ENCODE measurements around the gene TCF4.

Gene TCF4

DNA sequence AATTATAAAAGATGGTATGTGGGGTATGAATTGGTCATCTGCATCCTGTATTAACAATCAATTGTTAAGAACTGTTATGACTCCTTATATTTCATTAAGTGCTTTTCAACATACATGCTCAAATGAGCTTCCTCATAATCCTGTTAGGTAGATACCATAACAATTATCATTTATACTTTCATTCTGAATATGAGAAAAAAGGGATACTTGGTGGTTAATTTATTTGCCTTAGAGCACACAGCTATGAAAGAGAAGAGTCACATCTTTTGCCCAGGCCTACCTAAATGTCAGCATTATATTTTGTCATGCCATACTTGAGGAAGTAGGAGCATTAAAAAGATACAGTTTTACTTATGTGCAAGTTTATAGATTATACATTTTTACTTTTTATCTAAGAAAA is 169.6 kb downstream of the TCF4 start:
- DNase-seq (ENCODE audit: low read depth in 2 of 2, low spot score in 1 of 2), result no peak

DNA sequence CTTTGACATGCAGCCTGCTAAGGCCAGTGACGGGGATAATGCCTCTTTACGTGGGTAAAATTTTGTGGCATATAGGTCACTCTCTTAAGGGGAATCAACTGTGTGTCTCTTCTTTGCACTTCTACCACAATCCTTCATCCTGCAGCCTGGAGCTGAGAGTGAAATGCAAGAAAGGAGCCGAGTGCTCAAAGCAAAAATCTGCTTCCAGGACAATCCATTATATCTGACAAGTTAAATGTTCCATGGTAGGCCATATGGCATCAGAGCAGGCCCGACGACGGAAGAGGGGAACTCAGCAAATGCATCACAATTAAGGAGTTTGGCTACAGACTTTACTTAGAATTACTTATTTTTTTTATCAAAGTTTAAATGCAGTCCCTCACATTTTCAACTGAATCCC is 171.2 kb downstream of the TCF4 start:
- no peak for DNase-seq (ENCODE audit: low read depth in 2 of 2, low spot score in 1 of 2)

DNA sequence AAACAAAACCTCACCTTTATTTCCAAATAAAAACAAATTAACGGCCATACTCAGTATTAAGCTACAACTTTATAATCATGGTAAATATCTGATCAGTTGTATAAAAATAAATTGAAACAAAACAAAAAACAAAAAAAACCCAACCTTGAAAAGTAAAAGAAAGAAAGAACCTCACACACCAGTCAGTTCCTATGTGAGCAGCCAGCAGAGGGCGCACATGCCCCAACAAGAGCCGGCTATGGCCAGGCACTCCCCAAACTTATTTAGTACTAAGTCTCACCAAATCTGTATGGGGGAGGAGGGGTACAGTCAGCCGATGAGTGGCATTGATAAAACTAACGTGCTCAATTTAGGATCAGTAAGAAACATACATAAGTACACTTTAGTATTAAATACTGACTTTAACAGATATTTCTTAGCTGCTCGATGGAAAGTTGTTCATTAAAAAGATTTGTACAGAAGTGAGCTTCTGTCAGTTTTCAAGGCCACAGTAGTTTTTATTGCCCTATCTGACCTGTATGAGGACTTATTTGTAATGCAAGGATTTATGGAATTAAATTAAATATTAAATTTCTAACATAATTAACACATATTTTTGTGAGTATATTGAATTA is 172.6 kb downstream of the TCF4 start:
- DNase-seq (ENCODE audit: low read depth in 2 of 2, low spot score in 1 of 2), result peak; percentile 25 to 50

DNA sequence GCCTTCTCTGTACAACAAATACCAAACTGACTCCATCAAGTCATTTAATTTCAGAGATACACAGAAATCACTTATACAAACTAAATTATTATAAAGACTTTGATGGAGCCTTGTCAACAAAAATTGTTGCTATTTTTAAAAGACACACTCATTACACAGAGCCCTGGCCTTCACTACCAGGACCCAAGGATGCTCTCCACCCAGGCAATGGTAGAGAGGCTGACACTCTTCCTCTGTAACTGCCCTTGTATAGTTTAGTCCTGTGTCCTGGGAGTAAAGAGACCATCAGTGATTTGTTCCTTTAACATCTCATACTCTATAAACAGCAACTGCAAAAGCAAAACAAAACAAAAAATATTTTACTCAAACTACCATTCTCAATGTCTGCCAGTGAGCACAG is 173.5 kb downstream of the TCF4 start:
- no peak for DNase-seq (ENCODE audit: low read depth in 2 of 2, low spot score in 1 of 2)

DNA sequence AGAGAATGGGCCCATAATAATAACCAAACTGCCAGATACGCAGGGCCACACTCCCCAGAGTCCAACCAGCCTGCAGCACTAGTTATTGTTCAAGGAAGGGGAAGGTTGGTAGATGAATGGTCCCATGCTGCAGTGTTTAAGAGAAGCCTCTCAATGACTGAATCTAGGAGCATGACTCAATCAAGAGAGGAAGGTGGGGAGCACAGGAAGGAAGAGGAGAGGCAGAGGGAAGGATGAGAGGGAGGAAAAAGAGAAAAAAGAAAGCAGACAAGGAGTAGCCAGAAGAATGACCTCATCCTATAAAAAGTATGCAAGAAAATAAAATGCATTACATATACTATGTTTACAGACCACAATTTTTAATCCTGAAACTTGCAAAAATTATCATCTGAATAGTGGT is 174.5 kb downstream of the TCF4 start:
- DNase-seq (ENCODE audit: low read depth in 2 of 2, low spot score in 1 of 2), result no peak

DNA sequence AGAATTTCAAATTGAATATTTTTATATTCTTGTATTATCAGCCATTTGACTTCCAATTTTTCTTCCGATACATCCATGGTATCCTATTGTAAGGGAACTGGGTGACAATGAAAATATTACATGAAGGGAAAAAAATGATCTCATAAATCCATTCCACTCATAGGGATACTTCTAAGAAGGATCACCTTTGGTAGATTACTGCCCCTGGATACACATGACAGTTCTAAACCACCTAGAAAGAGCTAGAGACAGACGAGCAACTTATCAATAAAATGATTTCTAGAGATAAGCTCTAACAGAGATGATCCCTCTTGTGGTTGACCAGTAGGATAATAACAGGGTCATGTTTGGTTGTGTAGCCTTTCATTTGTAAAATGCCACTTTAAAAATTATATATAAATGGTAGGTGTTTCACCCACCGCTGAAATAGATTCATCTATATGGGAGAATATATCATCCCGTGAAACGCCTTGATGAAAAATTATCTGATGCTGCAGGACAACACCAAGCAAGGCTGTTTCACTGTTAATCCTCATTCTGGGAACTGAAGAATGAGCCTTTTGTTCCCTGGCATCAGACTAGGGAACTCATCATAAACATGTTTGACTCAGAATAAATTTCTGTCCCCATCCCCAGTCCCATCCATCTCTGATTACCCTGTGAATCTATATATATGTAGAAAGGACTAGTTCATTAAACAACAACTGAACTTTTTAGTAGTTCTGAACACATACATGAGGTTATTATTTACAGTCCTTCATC is 180.0 kb downstream of the TCF4 start:
- DNase-seq (ENCODE audit: low read depth in 2 of 2, low spot score in 1 of 2), result no peak

DNA sequence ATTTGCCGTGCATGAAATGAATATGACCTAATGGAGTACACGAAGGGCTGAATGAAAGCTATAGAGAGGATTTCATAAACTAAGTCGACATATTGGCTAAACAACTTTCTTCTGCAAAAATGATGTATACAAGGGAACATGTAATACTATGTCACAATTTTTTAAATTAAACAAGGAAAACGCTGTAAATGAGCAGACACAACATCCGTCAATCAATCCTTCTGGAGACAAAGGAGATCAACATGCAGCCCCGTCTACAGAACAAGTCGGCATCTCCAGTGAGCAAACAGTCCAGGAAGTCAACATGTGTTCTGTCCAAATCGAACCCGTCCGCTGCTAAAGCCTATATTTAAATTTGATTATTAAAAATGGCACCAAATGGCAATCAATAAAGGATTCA is 180.8 kb downstream of the TCF4 start:
- no peak for DNase-seq (ENCODE audit: low read depth in 2 of 2, low spot score in 1 of 2)

DNA sequence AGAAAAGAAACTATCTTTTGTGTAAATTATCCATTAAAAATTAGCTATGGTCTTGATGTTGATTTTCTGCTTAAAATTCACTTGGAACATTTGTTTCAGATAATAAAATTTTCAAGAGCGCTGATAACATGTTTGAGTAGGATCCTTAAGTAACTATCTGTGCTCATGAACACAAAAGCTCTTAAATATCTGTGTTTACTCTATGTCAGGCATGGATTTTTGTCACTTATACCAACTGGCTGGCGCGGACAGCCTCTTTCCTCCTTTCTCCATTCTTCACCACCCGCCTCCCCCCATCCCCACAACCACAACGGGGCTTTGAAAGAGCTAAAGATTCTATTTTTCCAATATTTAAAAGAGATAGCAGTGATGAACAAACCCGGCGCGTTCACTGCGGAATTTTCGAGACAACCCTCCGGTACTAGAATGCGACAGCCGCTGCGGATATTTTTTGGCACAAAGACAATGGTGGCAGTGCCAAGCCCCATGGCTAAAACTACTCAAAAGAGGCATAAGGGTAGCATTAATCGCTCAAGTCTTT is 181.5 kb downstream of the TCF4 start:
- no peak for DNase-seq (ENCODE audit: low read depth in 2 of 2, low spot score in 1 of 2)

DNA sequence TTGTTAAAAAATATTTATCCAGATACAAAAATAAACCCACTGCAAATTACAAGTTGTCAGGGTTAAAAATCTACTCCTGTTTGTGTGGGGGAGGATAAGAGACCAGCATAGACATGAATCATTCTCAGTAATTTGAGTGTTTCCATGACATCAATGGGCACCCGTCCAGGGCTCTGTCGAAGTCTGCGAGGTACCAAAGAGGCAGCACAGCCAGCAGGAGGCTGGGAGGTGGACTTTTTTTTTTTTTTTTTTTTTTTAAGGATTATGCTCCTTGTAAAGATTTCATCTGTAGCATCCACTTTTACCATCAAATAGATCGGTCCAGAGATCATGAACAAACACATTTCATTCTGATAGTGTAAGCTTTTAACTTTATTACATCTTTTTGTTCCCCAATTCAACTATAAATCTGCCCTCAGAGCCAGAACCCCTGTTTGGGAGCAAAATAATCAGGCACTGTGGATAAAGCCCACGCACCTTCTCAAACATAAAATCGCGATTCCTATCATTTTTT is 182.0 kb downstream of the TCF4 start:
- no peak for DNase-seq (ENCODE audit: low read depth in 2 of 2, low spot score in 1 of 2)

DNA sequence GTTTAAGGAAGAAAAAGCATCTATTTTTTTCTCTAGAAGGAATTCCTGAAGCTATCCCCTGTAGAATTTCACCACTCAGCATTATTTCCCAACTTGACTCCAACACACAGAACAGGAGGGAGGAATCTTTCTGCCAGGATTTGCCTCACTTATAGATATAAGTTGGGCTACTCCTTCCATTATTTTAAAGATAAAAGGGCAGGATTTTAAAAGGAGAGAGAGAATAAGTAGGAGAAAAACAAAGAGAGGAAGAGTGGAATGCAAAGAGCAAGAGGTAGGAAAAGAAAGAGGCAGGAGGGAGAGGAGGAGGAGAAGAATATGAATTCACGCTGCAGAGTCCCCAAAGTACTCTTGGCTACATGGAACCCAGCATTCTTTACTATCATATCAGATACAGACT is 182.5 kb downstream of the TCF4 start:
- no peak for DNase-seq (ENCODE audit: low read depth in 2 of 2, low spot score in 1 of 2)

DNA sequence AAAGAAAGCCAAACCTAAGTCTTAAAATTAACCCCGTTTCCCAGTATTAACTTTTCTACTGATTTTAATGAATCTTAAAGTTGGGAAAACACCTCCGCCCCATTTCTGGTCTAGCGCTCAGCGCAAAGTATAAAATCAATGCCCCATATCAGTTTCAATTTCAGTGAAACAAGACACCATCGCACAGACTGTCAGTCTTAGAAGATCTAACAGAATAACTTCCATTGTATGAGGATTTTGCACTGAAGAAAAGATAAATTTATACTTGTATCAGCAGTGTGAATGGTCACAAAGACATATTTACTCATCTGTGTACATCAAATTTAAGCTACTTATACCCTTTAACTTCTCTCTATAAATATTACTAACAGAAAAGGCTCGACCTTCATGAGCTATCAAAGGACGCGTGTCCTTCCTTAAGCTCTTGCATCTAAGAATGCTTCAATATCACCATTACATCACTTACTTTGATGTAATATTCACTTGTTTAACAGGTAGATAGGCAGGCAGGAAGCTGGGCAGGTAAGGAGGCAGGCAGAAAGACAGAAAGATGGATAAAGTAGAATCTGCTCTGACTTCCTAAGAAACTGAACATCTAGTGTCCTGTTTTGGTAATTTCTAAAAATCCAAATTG is 183.0 kb downstream of the TCF4 start:
- DNase-seq (ENCODE audit: low read depth in 2 of 2, low spot score in 1 of 2), result no peak

DNA sequence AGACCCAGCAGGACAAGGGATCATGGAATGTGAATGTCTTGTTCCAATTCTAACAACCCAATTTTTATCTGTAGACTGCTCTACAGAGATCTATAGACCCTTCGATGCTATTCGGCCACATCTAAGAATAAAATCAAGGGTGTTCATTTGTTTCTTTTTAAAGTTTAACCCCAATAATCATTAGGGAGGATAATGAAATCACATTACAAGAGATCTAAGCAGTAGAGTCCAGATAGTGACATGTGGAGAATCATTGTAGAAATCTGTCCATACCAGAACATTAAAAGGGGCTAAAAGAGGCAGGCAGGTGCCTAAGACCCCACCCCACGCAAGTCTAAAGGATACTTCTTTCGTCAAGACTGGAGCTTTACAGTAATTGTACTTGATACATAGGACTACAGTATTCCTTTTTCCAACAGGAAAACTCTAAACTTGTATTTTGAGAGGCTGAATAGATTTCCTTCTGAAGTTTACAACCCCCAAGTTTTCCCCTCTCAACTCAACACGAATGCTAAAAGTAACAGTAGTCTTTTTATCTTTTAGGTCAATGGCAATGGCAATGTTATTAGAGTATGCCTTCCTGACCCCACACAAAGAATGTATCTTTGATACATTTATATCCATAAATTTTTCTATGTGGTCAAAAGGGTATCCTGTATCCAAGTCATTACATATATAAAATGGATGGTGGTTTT is 183.7 kb downstream of the TCF4 start:
- no peak for DNase-seq (ENCODE audit: low read depth in 2 of 2, low spot score in 1 of 2)

DNA sequence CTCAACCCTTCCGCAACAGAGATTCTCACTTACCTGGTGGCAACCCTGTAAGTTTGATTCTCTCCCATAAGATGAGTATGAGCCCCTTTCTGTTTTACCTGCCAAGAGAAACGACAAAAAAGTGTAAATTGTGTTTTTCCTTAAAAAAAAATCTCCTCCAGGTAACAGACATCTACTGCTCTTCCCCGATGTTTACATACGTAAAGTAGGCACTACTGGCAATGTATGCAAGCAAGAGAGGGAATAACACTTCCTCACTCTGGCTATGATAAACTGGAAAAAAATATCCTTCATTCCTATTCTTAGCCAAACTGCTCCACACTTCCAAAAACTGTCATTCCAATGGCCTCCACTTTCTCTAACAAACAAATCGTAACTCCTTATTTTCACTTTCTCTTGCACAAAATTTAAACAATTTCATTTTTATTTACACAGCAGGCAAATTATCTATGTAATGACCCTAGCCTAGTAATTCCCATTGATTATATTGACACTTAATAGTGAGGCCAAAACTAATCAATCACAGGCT is 184.5 kb downstream of the TCF4 start:
- no peak for DNase-seq (ENCODE audit: low read depth in 2 of 2, low spot score in 1 of 2)

DNA sequence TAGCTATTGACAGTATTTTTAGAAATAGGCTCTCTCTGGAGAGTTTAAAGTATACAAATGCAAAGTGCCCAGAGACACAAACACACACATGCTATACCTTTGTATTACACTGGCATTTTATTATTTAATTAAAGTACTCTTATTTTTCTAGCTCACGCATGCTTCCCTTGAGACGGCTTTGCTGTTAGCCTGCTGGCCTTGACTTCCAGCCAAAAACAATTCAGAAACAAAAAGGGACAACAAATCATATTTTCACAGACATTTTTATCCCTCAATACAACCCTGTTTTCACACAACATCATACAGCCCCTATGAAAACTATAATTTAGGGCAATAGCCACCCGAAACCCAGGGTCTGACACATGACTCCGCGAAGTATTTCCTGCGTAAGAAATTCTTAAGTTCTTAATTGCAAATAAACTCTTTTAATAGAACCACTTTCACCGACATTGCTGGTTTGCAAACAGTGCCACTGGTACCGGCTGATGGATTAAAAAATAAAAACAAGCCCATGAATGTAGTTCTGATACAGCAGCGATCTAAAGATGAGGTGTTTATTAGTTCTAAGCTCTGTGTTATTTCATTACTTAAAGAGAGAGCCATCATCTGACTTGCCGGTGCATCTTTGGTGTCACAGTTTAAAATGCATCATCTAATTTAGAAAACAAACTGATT is 185.1 kb downstream of the TCF4 start:
- DNase-seq (ENCODE audit: low read depth in 2 of 2, low spot score in 1 of 2), result no peak

DNA sequence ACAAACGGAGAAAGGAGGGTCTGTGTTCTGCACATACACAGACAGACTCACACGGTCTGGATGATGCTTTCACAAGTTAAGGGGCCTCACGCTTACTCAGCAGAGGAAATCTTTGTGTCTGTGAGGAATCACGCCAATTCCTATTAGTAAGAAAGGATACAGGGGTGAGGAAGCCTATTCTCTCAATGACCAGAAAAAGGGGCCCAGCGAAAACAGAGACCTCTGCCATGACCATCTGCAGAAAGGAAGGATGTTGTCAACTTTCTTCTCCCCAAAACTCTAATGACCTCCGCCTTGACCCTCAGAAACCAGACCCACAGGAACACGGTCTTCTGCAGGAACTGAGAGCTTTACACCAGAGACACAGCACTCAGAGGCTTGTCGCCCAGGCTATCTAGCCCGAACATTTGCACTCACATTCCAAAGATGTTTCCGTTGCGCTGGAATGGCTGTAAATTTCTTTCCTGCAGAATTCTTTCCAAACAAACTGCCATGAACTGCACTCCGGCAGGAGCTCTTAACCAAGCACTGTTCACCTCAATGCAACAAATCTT is 186.3 kb downstream of the TCF4 start:
- no peak for DNase-seq (ENCODE audit: low read depth in 2 of 2, low spot score in 1 of 2)

DNA sequence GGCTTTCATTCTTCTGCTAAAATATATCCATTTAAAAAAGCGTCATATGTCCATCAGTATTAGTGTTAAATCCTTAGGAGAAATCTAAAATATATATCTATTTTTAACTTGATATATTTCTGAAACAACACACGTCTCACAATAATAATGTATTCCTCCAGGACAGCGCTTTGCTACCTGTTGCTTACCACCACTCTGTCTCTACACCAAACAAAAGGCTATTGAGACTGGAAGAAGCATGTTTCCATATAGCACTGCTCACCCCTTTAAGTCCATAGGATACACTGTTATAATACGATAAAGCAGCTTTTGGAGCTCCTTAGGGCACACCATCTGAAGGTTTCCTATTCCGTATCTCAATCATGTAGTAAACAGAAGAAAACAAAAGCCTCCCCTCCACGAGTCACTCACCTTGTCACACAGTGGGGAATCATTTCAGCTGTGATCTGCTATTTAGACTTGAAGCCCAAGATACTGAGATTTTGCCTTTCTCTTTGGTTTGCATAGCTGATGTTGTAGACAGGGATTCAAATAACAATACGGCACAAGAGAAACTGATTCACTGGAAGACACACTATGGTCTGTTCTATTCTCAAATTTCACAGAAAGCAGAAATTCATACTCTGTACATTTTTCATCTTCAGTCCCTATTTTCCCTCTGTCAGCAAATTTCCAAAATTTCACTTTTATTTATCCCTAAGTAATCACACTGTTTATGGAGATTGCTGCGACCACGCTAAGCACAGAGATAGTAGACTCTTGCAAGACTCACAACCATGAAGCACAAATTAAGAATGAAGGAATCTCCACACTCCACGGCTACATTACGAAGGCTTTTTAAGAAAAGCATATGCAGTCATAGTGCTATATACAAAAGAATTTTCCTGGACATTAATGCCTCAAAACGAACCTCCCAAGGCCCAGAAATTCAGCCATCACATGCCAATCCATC is 187.1 kb downstream of the TCF4 start:
- DNase-seq (ENCODE audit: low read depth in 2 of 2, low spot score in 1 of 2), result no peak

DNA sequence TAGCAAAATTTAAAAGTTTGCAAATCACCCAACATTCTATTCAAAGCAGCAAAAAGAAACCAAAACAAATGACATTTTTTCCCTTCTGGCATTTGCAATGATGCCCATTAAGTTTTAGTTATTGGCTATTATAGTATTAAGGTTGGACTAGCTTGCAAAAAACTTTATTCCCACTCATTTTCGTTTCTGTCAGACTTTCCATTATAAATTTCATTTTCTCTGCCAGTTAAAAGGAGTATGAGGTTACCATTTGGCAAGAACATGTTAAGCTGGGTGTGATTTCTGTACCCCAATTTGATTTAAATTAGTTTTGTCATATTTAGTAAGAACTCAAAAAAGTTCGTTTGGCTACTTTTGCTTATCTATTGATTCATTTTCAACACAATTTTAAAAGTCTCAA is 187.9 kb downstream of the TCF4 start:
- DNase-seq (ENCODE audit: low read depth in 2 of 2, low spot score in 1 of 2), result no peak

DNA sequence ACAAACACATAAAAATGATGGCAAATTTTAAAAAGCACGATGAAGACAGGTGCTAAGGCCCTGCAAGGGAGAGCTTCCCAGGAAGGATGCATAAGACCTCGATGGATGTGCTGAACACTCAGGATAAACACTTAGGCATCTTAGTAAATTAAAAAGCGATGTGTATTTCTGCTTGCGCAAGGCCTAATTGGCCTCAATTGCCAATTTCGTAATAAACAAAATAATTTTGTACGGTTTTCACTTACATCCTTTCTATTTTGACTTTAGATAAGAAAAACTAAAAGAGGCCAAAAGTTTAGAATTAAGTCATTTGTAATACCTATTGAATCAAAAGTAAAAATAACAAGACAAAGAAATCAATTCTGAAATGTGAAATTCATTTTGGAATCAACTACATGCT is 189.1 kb downstream of the TCF4 start:
- no peak for DNase-seq (ENCODE audit: low read depth in 2 of 2, low spot score in 1 of 2)

DNA sequence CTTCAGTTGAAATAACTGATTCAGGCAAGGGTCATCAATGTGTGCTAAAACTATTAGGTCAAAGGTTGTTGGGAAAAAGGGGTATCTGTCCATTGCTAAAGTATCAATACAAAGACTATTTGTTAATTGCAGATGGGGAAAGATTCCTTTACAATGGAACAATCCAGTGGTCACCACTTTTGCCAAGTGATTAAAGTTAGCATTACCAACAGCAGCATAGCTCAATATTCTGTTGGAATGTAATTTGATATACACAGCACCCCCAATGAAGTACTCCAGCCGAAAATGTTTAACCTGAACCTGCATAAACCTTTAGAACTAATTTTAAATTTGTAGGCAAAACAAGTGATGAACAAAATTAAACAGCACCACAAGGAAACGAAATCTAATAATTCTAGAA is 191.0 kb downstream of the TCF4 start:
- DNase-seq (ENCODE audit: low read depth in 2 of 2, low spot score in 1 of 2), result no peak

Data from stimulated activated CD8-positive, alpha-beta memory T cell treated with anti-CD3 and anti-CD28 coated beads, Interleukin-4, amount 100 ng/mL, for 1 hour (primary cell).